ENCODE results near the gene WNT2.

Gene WNT2

DNA sequence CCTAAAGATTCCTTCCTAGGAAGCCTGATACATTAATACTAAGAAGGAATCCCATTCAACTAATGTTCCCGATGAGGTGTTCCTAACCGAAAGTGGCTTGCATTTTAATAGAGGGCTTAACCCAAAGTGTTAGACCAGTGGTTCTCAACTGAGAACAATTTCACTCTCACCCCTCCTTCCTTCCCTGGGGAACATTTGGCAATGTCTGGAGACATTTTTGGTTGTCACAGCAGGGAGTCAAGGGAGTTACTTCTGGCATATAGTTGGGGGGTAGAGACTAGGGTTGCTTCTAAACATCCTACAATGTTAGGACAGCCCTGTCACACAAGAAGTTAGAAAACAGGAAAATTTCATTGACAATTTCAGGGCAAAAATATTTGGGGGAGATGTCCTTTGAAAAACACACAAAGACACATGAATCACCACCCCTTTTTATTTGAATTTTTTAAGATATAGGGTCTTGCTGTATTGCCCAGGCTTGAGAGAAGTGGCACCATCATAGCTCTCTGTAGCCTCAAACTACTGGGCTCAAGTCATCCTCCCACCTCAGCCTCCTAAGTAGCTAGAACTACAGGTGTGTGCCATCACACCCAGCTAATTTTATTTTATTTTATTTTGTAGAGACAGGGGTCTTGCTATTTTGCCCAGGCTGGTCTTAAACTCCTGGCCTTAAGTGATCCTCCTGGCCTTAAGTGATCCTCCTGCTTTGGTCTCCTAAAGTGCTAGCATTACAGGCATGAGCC lies 50.7 kb downstream of the WNT2 start:
- Histone ChIP-seq H3K27me3 (ENCODE audit: control insufficient read depth, insufficient read depth, low read length) (no peaks in the 10 kb centered on the region), H3K4me2 (ENCODE audit: low read length) (no peak overlapping the region), H3K79me2 (no peaks in the 10 kb centered on the region), H3K9ac (no peak overlapping the region), H3K27ac (no peak overlapping the region), H3K36me3 (ENCODE audit: control insufficient read depth, insufficient read depth, low read length) (no peaks in the 10 kb centered on the region), H3K4me3 (ENCODE audit: low read depth, low read length) (no peak overlapping the region), H2AFZ (no peak overlapping the region), H3K4me1 (no peaks in the 10 kb centered on the region), H3K9me3 (ENCODE audit: control insufficient read depth, low read length) (no peaks in the 10 kb centered on the region)
- no peak for TF ChIP-seq CTCF (IDR thresholded peaks at IDR 0.05)

- Histone ChIP-seq H3K4me2 (ENCODE audit: low read length) (no peak overlapping the region), H3K27me3 (ENCODE audit: control insufficient read depth, insufficient read depth, low read length) (no peaks in the 10 kb centered on the region), H2AFZ (no peak overlapping the region), H3K27ac (no peak overlapping the region), H3K9me3 (ENCODE audit: control insufficient read depth, low read length) (no peaks in the 10 kb centered on the region), H3K79me2 (no peaks in the 10 kb centered on the region), H3K9ac (no peak overlapping the region), H3K4me3 (ENCODE audit: low read depth, low read length) (no peak overlapping the region), H3K4me1 (no peaks in the 10 kb centered on the region), H3K36me3 (ENCODE audit: control insufficient read depth, insufficient read depth, low read length) (no peaks in the 10 kb centered on the region)
- no peak for TF ChIP-seq CTCF (IDR thresholded peaks at IDR 0.05)
These were observed 51.3 kb downstream of the WNT2 start for GRCh38 chr7:117271566-117271965.

- H3K4me1 ChIP-seq: no peaks in the 10 kb centered on the region
- H3K27me3 ChIP-seq (ENCODE audit: control insufficient read depth, insufficient read depth, low read length): no peaks in the 10 kb centered on the region
- no peaks in the 10 kb centered on the region for H3K36me3 ChIP-seq (ENCODE audit: control insufficient read depth, insufficient read depth, low read length)
- no peak overlapping the region for H2AFZ ChIP-seq
- H3K9ac ChIP-seq: no peak overlapping the region
- no peaks in the 10 kb centered on the region for H3K9me3 ChIP-seq (ENCODE audit: control insufficient read depth, low read length)
- TF ChIP-seq CTCF (IDR thresholded peaks at IDR 0.05): no peak
- H3K79me2 ChIP-seq: no peaks in the 10 kb centered on the region
- H3K4me3 ChIP-seq (ENCODE audit: low read depth, low read length): no peak overlapping the region
- H3K4me2 ChIP-seq (ENCODE audit: low read length): no peak overlapping the region
- no peak overlapping the region for H3K27ac ChIP-seq
These were observed 52.5 kb downstream of the WNT2 start for GRCh38 chr7:117270371-117270770.

DNA sequence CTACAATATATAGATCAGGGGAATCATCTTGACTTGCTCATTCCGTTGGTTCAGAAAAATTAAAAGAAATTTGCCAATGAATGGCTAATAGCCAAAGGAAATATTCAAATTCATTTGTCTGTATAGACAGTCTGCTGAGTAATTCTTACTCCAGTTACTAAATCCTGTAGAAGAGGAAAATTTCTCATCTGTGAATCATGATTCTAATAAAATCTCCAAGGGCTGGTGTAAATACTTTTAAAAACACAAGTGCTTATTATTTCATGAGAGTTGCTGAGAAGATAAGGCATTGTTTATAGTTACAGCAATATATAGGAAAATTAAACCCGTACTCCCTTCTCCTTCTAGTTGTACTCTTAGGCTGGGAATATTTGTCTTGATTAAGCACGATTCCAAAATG lies 53.0 kb downstream of the WNT2 start:
- H3K4me1 ChIP-seq: no peaks in the 10 kb centered on the region
- H3K79me2 ChIP-seq: no peaks in the 10 kb centered on the region
- no peak overlapping the region for H2AFZ ChIP-seq
- TF ChIP-seq CTCF (IDR thresholded peaks at IDR 0.05): no peak
- H3K27me3 ChIP-seq (ENCODE audit: control insufficient read depth, insufficient read depth, low read length): no peaks in the 10 kb centered on the region
- no peaks in the 10 kb centered on the region for H3K36me3 ChIP-seq (ENCODE audit: control insufficient read depth, insufficient read depth, low read length)
- no peak overlapping the region for H3K4me3 ChIP-seq (ENCODE audit: low read depth, low read length)
- H3K9ac ChIP-seq: no peak overlapping the region
- no peak overlapping the region for H3K4me2 ChIP-seq (ENCODE audit: low read length)
- no peaks in the 10 kb centered on the region for H3K9me3 ChIP-seq (ENCODE audit: control insufficient read depth, low read length)
- no peak overlapping the region for H3K27ac ChIP-seq

DNA sequence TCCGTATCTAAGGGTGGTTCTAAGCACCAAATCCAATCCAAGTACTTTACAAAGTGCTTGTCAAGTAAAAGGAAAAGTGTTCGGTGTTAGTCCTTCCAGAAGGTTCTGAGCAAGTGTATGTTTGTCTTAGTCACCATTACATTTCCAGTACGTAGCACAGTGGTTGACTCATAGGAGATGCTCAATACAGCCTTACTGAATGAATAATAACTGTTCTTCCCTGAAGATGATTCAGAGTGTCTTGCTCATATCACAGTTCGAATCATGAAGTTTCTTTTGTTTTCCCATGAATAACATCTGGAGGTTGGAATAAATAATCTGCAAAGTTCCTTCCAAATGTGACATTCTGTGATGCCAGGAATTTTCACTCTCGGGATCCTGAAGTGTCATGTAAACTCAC lies 53.4 kb downstream of the WNT2 start:
- no peak overlapping the region for H3K4me2 ChIP-seq (ENCODE audit: low read length)
- H3K4me3 ChIP-seq (ENCODE audit: low read depth, low read length): no peak overlapping the region
- H3K4me1 ChIP-seq: no peaks in the 10 kb centered on the region
- no peak overlapping the region for H3K9ac ChIP-seq
- H3K79me2 ChIP-seq: no peaks in the 10 kb centered on the region
- no peaks in the 10 kb centered on the region for H3K9me3 ChIP-seq (ENCODE audit: control insufficient read depth, low read length)
- H3K27ac ChIP-seq: no peak overlapping the region
- H3K27me3 ChIP-seq (ENCODE audit: control insufficient read depth, insufficient read depth, low read length): no peaks in the 10 kb centered on the region
- no peaks in the 10 kb centered on the region for H3K36me3 ChIP-seq (ENCODE audit: control insufficient read depth, insufficient read depth, low read length)
- no peak for TF ChIP-seq CTCF (IDR thresholded peaks at IDR 0.05)
- no peak overlapping the region for H2AFZ ChIP-seq
